Measurements from ENCODE around the gene CITED2.
"Not testable (repeated sequence)": the region's sequence is repeated elsewhere in the genome, so short reads cannot be mapped to it uniquely, and the experiment has no call there.

CITED2 gene

GRCh38 chr6:139374357-139375225, at the start of gene CITED2:
TSS of gene CITED2 (minus strand) at chr6:139374648. CDS start at chr6:139373944, 704 bp downstream.
- peak; percentile 95 for DNase-seq (ENCODE audit: low spot score)

GRCh38 chr6:139423037-139423703, 48.7 kb upstream of the CITED2 start:
- DNase-seq (ENCODE audit: low spot score): no peak

GRCh38 chr6:139422105-139423036, 47.9 kb upstream of the CITED2 start:
- DNase-seq (ENCODE audit: low spot score): no peak

GRCh38 chr6:139418481-139419132, 44.2 kb upstream of the CITED2 start:
- DNase-seq (ENCODE audit: low spot score): no peak

- DNase-seq (ENCODE audit: low spot score): no peak
Observed at GRCh38 chr6:139416146-139416545, 41.7 kb upstream of the CITED2 start.

- no peak for DNase-seq (ENCODE audit: low spot score)
Observed at GRCh38 chr6:139415365-139415764, 40.9 kb upstream of the CITED2 start.

GRCh38 chr6:139412103-139412502, 37.7 kb upstream of the CITED2 start:
- not testable (repeated sequence) for DNase-seq (ENCODE audit: low spot score)

- DNase-seq (ENCODE audit: low spot score): no peak
Observed at GRCh38 chr6:139409026-139409425, 34.6 kb upstream of the CITED2 start.

GRCh38 chr6:139407718-139408222, 33.3 kb upstream of the CITED2 start:
- DNase-seq (ENCODE audit: low spot score): no peak

GRCh38 chr6:139406577-139407343, 32.3 kb upstream of the CITED2 start:
- no peak for DNase-seq (ENCODE audit: low spot score)

- DNase-seq (ENCODE audit: low spot score): no peak
Observed at GRCh38 chr6:139402876-139403386, 28.5 kb upstream of the CITED2 start.

GRCh38 chr6:139398658-139399057, 24.2 kb upstream of the CITED2 start:
- DNase-seq (ENCODE audit: low spot score): no peak

GRCh38 chr6:139395891-139396301, 21.4 kb upstream of the CITED2 start:
- DNase-seq (ENCODE audit: low spot score): no peak

- DNase-seq (ENCODE audit: low spot score): no peak
Observed at GRCh38 chr6:139395371-139395770, 20.9 kb upstream of the CITED2 start.

- DNase-seq (ENCODE audit: low spot score): no peak
Observed at GRCh38 chr6:139394027-139394649, 19.7 kb upstream of the CITED2 start.

- DNase-seq (ENCODE audit: low spot score): no peak
Observed at GRCh38 chr6:139392794-139393193, 18.3 kb upstream of the CITED2 start.

GRCh38 chr6:139391709-139392108, 17.3 kb upstream of the CITED2 start:
- DNase-seq (ENCODE audit: low spot score): no peak

- no peak for DNase-seq (ENCODE audit: low spot score)
Observed at GRCh38 chr6:139390447-139390846, 16.0 kb upstream of the CITED2 start.

GRCh38 chr6:139388384-139388783, 13.9 kb upstream of the CITED2 start:
- DNase-seq (ENCODE audit: low spot score): no peak

GRCh38 chr6:139386404-139386803, 12.0 kb upstream of the CITED2 start:
- DNase-seq (ENCODE audit: low spot score): no peak
